ENCODE measurements around the gene RRBP1. TPM values are rescaled to one million over a fixed set of nuclear protein-coding genes. Genes with fewer than 3 reads are reported as not detected.

RRBP1 gene
- total RNA-seq, 3 donors from 2014 or later, result 49.8 to 92.4 (median 78.0) TPM

DNA sequence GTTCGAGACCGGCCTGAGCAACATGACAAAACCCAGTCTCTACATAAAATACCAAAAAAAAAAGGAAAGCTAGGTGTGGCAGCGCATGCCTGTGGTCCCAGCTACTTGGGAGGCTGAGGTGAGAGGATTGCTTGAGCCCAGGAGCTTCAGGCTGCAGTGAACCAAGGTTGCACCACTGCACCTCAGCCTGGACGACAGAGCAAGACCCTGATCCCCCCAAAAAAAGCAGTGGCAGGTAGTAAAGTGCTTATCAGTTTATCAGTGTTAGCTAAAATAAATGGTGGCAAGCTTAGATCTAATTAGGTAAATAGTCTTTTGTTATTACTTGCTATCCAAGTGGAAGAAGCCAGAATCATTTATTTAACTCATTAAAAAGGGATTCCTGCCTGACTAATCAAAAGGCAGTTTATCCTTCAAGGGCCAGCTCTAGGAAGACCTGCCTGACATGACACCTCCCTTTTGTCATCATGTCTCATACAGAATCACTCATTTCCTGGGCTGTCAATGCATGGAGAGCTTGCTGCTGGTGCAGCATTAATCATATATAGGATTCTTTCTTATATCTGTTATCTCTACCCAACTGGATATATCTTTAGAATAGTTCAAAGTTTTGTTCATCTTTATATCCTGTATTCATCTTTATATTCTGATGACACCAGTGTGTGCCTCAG, 102.5 kb downstream of the RRBP1 start:
- Histone ChIP-seq H3K4me3 (no peak overlapping the region), H3K36me3 (no peaks in the 10 kb centered on the region), H3K27ac (no peak overlapping the region), H3K9me3 (no peaks in the 10 kb centered on the region), H3K4me1 (peaks cover 0 to 16% of the 10 kb centered on the region in 2 donors), H3K27me3 (no peaks in the 10 kb centered on the region)
- intact Hi-C loops (cut with DNase I; ENCODE audit: low total_unique reads), result no loop called here
- DNase-seq (ENCODE audit: low spot score in 2 of 2), result no peak
- TF ChIP-seq POLR2AphosphoS5 (IDR thresholded peaks at IDR 0.05) (no peak), POLR2A (IDR thresholded peaks at IDR 0.05) (no peak), CTCF (IDR thresholded peaks at IDR 0.05) (no peak)

GRCh38 chr20:17576215-17576614, 105.8 kb downstream of the RRBP1 start:
- no peaks in the 10 kb centered on the region for H3K9me3 ChIP-seq
- no peak overlapping the region for H3K4me3 ChIP-seq
- no peaks in the 10 kb centered on the region for H3K27me3 ChIP-seq
- intact Hi-C loops (cut with DNase I; ENCODE audit: low total_unique reads), result no loop called here
- H3K27ac ChIP-seq, result no peak overlapping the region
- DNase-seq (ENCODE audit: low spot score in 2 of 2), result no peak
- TF ChIP-seq POLR2AphosphoS5 (IDR thresholded peaks at IDR 0.05) (no peak), POLR2A (IDR thresholded peaks at IDR 0.05) (no peak), CTCF (IDR thresholded peaks at IDR 0.05) (no peak)
- H3K4me1 ChIP-seq, result peaks cover 0 to 28% of the 10 kb centered on the region in 2 donors
- H3K36me3 ChIP-seq, result no peaks in the 10 kb centered on the region

- Histone ChIP-seq H3K36me3 (no peaks in the 10 kb centered on the region), H3K27ac (peak overlapping the region in 1 of 2 donors; percentile 100), H3K4me1 (peaks cover 0 to 20% of the 10 kb centered on the region in 2 donors), H3K9me3 (no peaks in the 10 kb centered on the region), H3K4me3 (no peak overlapping the region), H3K27me3 (no peaks in the 10 kb centered on the region)
- no peak for DNase-seq (ENCODE audit: low spot score in 2 of 2)
- intact Hi-C loops (cut with DNase I; ENCODE audit: low total_unique reads), result no loop called here
- no peak for TF ChIP-seq CTCF (IDR thresholded peaks at IDR 0.05)
- TF ChIP-seq POLR2AphosphoS5 (IDR thresholded peaks at IDR 0.05), result no peak
- no peak for TF ChIP-seq POLR2A (IDR thresholded peaks at IDR 0.05)
These were observed 108.6 kb downstream of the RRBP1 start for GRCh38 chr20:17573463-17573862.

DNA sequence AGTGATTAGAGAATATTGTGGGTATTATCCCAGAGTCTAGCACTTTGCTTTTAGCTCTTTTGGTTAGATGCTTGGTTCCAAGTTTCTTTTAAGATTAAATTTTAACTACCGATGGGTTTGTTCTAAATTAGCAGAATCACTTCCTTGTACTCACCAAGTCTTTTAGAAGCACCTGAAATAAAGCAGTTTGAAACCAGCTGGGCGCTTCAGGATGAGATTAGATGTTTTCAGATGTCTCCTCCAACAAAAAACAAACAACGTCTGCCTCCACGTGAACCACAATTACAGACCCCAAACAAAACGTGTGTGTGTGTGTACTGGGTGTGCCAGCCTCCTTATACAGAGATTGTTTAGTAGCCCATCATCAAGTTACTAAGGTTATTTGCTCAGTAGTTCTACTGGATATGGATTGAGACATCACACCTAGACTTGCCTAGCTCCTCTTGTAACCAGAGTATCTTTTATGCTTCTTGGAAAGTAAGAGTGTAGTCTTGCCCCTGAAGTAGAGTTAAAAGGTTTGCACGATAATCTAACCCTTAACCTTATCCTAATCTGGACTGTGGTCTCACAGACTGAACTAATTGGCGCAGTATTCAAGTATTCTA, 109.9 kb downstream of the RRBP1 start:
- Histone ChIP-seq H3K36me3 (no peaks in the 10 kb centered on the region), H3K27me3 (no peaks in the 10 kb centered on the region), H3K9me3 (no peaks in the 10 kb centered on the region), H3K4me1 (peaks cover 0 to 20% of the 10 kb centered on the region in 2 donors), H3K4me3 (peak overlapping the region; percentile 88 to 100 (median 95)), H3K27ac (peak overlapping the region; percentile 59 to 100)
- DNase-seq (ENCODE audit: low spot score in 2 of 2), result no peak
- intact Hi-C loops (cut with DNase I; ENCODE audit: low total_unique reads), result no loop called here
- TF ChIP-seq POLR2A (IDR thresholded peaks at IDR 0.05) (no peak), CTCF (IDR thresholded peaks at IDR 0.05) (no peak), POLR2AphosphoS5 (IDR thresholded peaks at IDR 0.05) (no peak)

GRCh38 chr20:17571153-17571527, 110.9 kb downstream of the RRBP1 start:
- intact Hi-C loops (cut with DNase I; ENCODE audit: low total_unique reads), result no loop called here
- Histone ChIP-seq H3K4me1 (peaks cover 0 to 18% of the 10 kb centered on the region in 2 donors), H3K36me3 (no peaks in the 10 kb centered on the region), H3K9me3 (no peaks in the 10 kb centered on the region), H3K27me3 (no peaks in the 10 kb centered on the region), H3K27ac (peak overlapping the region; percentile 100), H3K4me3 (peak overlapping the region; percentile 88 to 100 (median 95))
- TF ChIP-seq CTCF (IDR thresholded peaks at IDR 0.05) (no peak), POLR2AphosphoS5 (IDR thresholded peaks at IDR 0.05) (no peak), POLR2A (IDR thresholded peaks at IDR 0.05) (no peak)
- DNase-seq (ENCODE audit: low spot score in 2 of 2), result no peak

Measured in breast epithelium (tissue), 4 donors.